ENCODE measurements around the gene ERICH4. TPM values are rescaled to one million over a fixed set of nuclear protein-coding genes. Genes with fewer than 3 reads are reported as not detected.

ERICH4 gene
- total RNA-seq, 1 experiment from 2014 or later = not detected

DNA sequence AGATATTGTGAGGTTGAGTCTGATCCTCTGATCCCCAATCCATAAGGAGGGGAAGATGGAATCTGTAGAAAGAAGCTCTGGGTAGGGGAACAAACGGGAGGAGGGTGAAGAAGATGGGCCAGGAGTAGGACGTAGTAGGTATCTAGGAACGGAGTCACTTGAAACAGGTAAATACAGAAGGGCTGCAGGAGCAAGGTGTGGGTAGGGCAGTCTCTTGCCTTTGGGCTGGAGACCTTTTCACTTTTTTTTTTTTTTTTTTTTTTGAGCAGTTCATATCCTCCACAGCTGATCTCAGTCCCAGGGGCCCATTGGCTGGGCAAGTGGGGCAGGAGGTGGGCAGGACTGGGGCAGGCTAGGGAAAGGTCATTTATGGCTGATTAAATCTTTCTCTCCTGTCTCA lies 43.9 kb upstream of the ERICH4 start:
- DNase-seq (ENCODE audit: low read depth, low spot score) (no peak), ATAC-seq (no peak)
- Histone ChIP-seq H3K79me2 (ENCODE audit: insufficient read depth, low read length) (peaks cover 42% of the 10 kb centered on the region), H3K27ac (ENCODE audit: low read depth, low read length) (no peak overlapping the region), H3K4me2 (ENCODE audit: low read length) (peak overlapping the region; percentile 83), H3K9ac (ENCODE audit: low read length) (peak overlapping the region; percentile 92), H3K36me3 (ENCODE audit: control insufficient read depth in 1 of 2, insufficient read depth in 2 of 2, low read length in 2 of 2) (no peaks in the 10 kb centered on the region), H2AFZ (ENCODE audit: low read depth, low read length, poor library complexity, severe bottlenecking) (no peak overlapping the region), H3K9me3 (ENCODE audit: control insufficient read depth in 1 of 2, insufficient read depth in 1 of 2, low read depth in 1 of 2, low read length in 2 of 2) (no peaks in the 10 kb centered on the region), H3K4me1 (ENCODE audit: control insufficient read depth in 1 of 2, insufficient read depth in 2 of 2, low read length in 2 of 2) (peaks cover 12 to 21% of the 10 kb centered on the region in 2 experiments), H3K27me3 (ENCODE audit: insufficient read depth, low read length) (no peaks in the 10 kb centered on the region), H3K9me2 (ENCODE audit: insufficient read depth) (no peaks in the 10 kb centered on the region), H3K4me3 (replicated peaks in 1 of 2; ENCODE audit: low read depth in 1 of 2, low read length in 2 of 2) (peak overlapping the region; percentile 60 to 93), H4K20me1 (ENCODE audit: insufficient read depth) (no peaks in the 10 kb centered on the region)
- ChIA-PET POLR2A (no interaction called here), RAD21 (ENCODE audit: low non-redundant PET in 1 of 2, low total read pairs in 2 of 2, uncharacterized antibody in 2 of 2, unreplicated experiment in 2 of 2) (no interaction called here), CTCF (no interaction called here)
- no peak for TF ChIP-seq JUND (IDR thresholded peaks at IDR 0.05)
- TF ChIP-seq, protein P1, sequence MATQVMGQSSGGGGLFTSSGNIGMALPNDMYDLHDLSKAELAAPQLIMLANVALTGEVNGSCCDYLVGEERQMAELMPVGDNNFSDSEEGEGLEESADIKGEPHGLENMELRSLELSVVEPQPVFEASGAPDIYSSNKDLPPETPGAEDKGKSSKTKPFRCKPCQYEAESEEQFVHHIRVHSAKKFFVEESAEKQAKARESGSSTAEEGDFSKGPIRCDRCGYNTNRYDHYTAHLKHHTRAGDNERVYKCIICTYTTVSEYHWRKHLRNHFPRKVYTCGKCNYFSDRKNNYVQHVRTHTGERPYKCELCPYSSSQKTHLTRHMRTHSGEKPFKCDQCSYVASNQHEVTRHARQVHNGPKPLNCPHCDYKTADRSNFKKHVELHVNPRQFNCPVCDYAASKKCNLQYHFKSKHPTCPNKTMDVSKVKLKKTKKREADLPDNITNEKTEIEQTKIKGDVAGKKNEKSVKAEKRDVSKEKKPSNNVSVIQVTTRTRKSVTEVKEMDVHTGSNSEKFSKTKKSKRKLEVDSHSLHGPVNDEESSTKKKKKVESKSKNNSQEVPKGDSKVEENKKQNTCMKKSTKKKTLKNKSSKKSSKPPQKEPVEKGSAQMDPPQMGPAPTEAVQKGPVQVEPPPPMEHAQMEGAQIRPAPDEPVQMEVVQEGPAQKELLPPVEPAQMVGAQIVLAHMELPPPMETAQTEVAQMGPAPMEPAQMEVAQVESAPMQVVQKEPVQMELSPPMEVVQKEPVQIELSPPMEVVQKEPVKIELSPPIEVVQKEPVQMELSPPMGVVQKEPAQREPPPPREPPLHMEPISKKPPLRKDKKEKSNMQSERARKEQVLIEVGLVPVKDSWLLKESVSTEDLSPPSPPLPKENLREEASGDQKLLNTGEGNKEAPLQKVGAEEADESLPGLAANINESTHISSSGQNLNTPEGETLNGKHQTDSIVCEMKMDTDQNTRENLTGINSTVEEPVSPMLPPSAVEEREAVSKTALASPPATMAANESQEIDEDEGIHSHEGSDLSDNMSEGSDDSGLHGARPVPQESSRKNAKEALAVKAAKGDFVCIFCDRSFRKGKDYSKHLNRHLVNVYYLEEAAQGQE (IDR thresholded peaks at IDR 0.05; ENCODE audit: low read depth) = no peak
- no peak for TF ChIP-seq ZFX (IDR thresholded peaks at IDR 0.05)
- no peak for TF ChIP-seq SRF (IDR thresholded peaks at IDR 0.05; ENCODE audit: low read depth)
- no peak for TF ChIP-seq POLR2A (IDR thresholded peaks at IDR 0.05; ENCODE audit: borderline replicate concordance, extremely low read depth, insufficient read depth, insufficient read length)
- TF ChIP-seq YY1 (IDR thresholded peaks at IDR 0.05; ENCODE audit: extremely low read depth, insufficient replicate concordance, low read depth, low read length) = no peak
- TF ChIP-seq SIN3A (IDR thresholded peaks at IDR 0.05; ENCODE audit: low read depth) = no peak
- TF ChIP-seq FOSL1 (IDR thresholded peaks at IDR 0.05; ENCODE audit: low read depth) = no peak
- TF ChIP-seq POLR2AphosphoS5 (IDR thresholded peaks at IDR 0.05; ENCODE audit: low read depth, low read length) = no peak
- TF ChIP-seq EZH2 (IDR thresholded peaks at IDR 0.05) = no peak
- no peak for TF ChIP-seq ZNF274 (IDR thresholded peaks at IDR 0.05; ENCODE audit: low read depth, low read length)
- TF ChIP-seq, protein P2, sequence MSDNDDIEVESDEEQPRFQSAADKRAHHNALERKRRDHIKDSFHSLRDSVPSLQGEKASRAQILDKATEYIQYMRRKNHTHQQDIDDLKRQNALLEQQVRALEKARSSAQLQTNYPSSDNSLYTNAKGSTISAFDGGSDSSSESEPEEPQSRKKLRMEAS (IDR thresholded peaks at IDR 0.05) = no peak
- no peak for TF ChIP-seq TCF7L2 (IDR thresholded peaks at IDR 0.05; ENCODE audit: borderline replicate concordance, extremely low read depth, insufficient read depth, insufficient read length)
- TF ChIP-seq, protein P3, sequence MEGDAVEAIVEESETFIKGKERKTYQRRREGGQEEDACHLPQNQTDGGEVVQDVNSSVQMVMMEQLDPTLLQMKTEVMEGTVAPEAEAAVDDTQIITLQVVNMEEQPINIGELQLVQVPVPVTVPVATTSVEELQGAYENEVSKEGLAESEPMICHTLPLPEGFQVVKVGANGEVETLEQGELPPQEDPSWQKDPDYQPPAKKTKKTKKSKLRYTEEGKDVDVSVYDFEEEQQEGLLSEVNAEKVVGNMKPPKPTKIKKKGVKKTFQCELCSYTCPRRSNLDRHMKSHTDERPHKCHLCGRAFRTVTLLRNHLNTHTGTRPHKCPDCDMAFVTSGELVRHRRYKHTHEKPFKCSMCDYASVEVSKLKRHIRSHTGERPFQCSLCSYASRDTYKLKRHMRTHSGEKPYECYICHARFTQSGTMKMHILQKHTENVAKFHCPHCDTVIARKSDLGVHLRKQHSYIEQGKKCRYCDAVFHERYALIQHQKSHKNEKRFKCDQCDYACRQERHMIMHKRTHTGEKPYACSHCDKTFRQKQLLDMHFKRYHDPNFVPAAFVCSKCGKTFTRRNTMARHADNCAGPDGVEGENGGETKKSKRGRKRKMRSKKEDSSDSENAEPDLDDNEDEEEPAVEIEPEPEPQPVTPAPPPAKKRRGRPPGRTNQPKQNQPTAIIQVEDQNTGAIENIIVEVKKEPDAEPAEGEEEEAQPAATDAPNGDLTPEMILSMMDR (IDR thresholded peaks at IDR 0.05 in 2 of 3, conservative IDR thresholded peaks at IDR 0.05 in 1 of 3; ENCODE audit: borderline replicate concordance in 1 of 3, insufficient read depth in 1 of 3, low read depth in 2 of 3, low read length in 2 of 3) = no peak
- TF ChIP-seq CBX3 (IDR thresholded peaks at IDR 0.05; ENCODE audit: low read depth) = no peak
- no peak for TF ChIP-seq RAD21 (IDR thresholded peaks at IDR 0.05; ENCODE audit: low read depth)
- TF ChIP-seq, protein P4, sequence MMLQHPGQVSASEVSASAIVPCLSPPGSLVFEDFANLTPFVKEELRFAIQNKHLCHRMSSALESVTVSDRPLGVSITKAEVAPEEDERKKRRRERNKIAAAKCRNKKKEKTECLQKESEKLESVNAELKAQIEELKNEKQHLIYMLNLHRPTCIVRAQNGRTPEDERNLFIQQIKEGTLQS (IDR thresholded peaks at IDR 0.05) = no peak
- TF ChIP-seq EZH2phosphoT487 (IDR thresholded peaks at IDR 0.05; ENCODE audit: borderline replicate concordance) = no peak
- TF ChIP-seq CEBPB (IDR thresholded peaks at IDR 0.05; ENCODE audit: low read depth) = no peak
- no TSS peak for BruUV-seq (replicated peaks)
- intact Hi-C loops (cut with micrococcal nuclease) = no loop called here

Measured in HCT116 (cell line).